ENCODE results near the gene DLK1. TPM values are rescaled to one million over a fixed set of nuclear protein-coding genes. Genes with fewer than 3 reads are reported as not detected.

Gene DLK1
- total RNA-seq, 2 donors from 2014 or later: not detected

GRCh38 chr14:100770605-100771120, 44.0 kb downstream of the DLK1 start:
- Histone ChIP-seq H3K27me3 (no peaks in the 10 kb centered on the region), H3K4me1 (no peaks in the 10 kb centered on the region), H3K9me3 (peaks cover 0 to 8% of the 10 kb centered on the region in 2 donors), H3K4me3 (no peak overlapping the region), H3K36me3 (no peaks in the 10 kb centered on the region), H3K27ac (no peak overlapping the region)
- TF ChIP-seq, protein P1, sequence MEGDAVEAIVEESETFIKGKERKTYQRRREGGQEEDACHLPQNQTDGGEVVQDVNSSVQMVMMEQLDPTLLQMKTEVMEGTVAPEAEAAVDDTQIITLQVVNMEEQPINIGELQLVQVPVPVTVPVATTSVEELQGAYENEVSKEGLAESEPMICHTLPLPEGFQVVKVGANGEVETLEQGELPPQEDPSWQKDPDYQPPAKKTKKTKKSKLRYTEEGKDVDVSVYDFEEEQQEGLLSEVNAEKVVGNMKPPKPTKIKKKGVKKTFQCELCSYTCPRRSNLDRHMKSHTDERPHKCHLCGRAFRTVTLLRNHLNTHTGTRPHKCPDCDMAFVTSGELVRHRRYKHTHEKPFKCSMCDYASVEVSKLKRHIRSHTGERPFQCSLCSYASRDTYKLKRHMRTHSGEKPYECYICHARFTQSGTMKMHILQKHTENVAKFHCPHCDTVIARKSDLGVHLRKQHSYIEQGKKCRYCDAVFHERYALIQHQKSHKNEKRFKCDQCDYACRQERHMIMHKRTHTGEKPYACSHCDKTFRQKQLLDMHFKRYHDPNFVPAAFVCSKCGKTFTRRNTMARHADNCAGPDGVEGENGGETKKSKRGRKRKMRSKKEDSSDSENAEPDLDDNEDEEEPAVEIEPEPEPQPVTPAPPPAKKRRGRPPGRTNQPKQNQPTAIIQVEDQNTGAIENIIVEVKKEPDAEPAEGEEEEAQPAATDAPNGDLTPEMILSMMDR (IDR thresholded peaks at IDR 0.05): no peak
- DNase-seq (ENCODE audit: low spot score): no peak

DNA sequence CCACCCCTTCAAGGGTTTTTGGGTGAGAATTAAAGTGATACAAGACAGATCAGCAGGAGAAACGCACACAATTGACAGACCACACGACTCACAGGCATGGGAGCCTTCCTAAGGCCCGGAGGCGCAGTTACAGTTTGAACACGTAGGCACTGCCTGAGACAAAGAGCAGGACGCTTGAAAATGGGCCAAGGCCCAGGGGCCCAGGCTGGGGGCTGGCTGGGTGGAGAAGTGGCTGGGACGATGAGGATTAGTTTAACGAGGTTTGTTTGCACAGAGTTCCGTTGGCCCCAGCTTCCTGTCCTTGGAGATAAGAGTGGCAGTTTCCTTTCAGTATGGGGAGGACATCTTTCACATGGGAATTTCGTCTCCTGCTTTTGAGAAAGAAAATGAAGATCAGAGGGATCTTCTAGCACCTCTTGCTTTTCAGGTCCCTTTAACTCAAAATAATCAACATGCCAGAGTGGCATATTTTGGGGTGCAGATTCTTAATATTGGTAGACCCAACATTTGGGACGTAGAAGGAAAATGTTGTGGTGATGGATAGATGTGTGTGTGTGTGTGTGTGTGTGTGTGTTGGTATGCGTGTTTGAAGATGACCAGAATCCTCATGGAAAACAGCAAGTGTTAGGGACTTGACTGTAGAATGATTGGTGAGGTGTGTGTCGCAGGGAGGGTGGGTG, 44.6 kb downstream of the DLK1 start:
- Histone ChIP-seq H3K9me3 (peaks cover 0 to 8% of the 10 kb centered on the region in 2 donors), H3K4me3 (no peak overlapping the region), H3K4me1 (no peaks in the 10 kb centered on the region), H3K27ac (no peak overlapping the region), H3K36me3 (no peaks in the 10 kb centered on the region), H3K27me3 (no peaks in the 10 kb centered on the region)
- TF ChIP-seq, protein P1 (IDR thresholded peaks at IDR 0.05): no peak
- no peak for DNase-seq (ENCODE audit: low spot score)

- no peak overlapping the region for H3K4me3 ChIP-seq
- H3K36me3 ChIP-seq: no peaks in the 10 kb centered on the region
- no peaks in the 10 kb centered on the region for H3K27me3 ChIP-seq
- TF ChIP-seq, protein P1 (IDR thresholded peaks at IDR 0.05): no peak
- no peaks in the 10 kb centered on the region for H3K4me1 ChIP-seq
- no peak for DNase-seq (ENCODE audit: low spot score)
- H3K9me3 ChIP-seq: peaks cover 0 to 8% of the 10 kb centered on the region in 2 donors
- no peak overlapping the region for H3K27ac ChIP-seq
Measured at GRCh38 chr14:100772607-100773165, 46.0 kb downstream of the DLK1 start.

- H3K36me3 ChIP-seq: no peaks in the 10 kb centered on the region
- no peak overlapping the region for H3K27ac ChIP-seq
- H3K4me3 ChIP-seq: no peak overlapping the region
- no peaks in the 10 kb centered on the region for H3K4me1 ChIP-seq
- peaks cover 0 to 8% of the 10 kb centered on the region in 2 donors for H3K9me3 ChIP-seq
- no peak for DNase-seq (ENCODE audit: low spot score)
- H3K27me3 ChIP-seq: no peaks in the 10 kb centered on the region
- TF ChIP-seq, protein P1 (IDR thresholded peaks at IDR 0.05): no peak
Measured at GRCh38 chr14:100773331-100774163, 46.9 kb downstream of the DLK1 start.

GRCh38 chr14:100774164-100774537, 47.5 kb downstream of the DLK1 start:
- Histone ChIP-seq H3K4me1 (no peaks in the 10 kb centered on the region), H3K27me3 (no peaks in the 10 kb centered on the region), H3K27ac (no peak overlapping the region), H3K9me3 (peaks cover 0 to 8% of the 10 kb centered on the region in 2 donors), H3K36me3 (no peaks in the 10 kb centered on the region), H3K4me3 (no peak overlapping the region)
- DNase-seq (ENCODE audit: low spot score): no peak
- TF ChIP-seq, protein P1 (IDR thresholded peaks at IDR 0.05): no peak

All from right atrium auricular region (tissue), 2 donors.